Tibial artery (tissue), 4 donors: ENCODE results near the gene TBC1D4.

ENCODE experiments used
- DNase-seq, 2 donors: peaks; one replicate each; pipeline ENCODE4 v3.0.0-alpha.2; 2019
- H3K27ac ChIP-seq, 2 donors: fragments of 200-600 bp; sonication (generic) in 1 of 2; 1 replicate in 1 of 2; 2 replicates in 1 of 2; pipeline ENCODE4 v1.5.1; 2018 to 2019; ENCODE audit warnings: mild to moderate bottlenecking in 1 of 2
- H3K27me3 ChIP-seq, 2 donors: fragments of 200-600 bp; sonication (generic) in 1 of 2; one replicate each; pipeline versions ENCODE4 v1.5.1 to v1.6.0; 2016 to 2019
- H3K36me3 ChIP-seq, 3 donors: fragments of 200-600 bp; sonication (generic) in 2 of 3; one replicate each; pipeline ENCODE4 v1.5.1; 2016 to 2019; ENCODE audit warnings: mild to moderate bottlenecking in 2 of 3
- H3K4me1 ChIP-seq, 4 donors: fragments of 200-600 bp; sonication (generic) in 2 of 4; 1 replicate in 3 of 4; 2 replicates in 1 of 4; pipeline ENCODE4 v1.5.1; 2016 to 2019
- H3K4me3 ChIP-seq, 2 donors: fragments of 200-600 bp; sonication (generic) in 1 of 2; 1 replicate in 1 of 2; 2 replicates in 1 of 2; pipeline ENCODE4 v1.5.1; 2018 to 2019; ENCODE audit warnings: mild to moderate bottlenecking in 2 of 2
- H3K9me3 ChIP-seq, 3 donors: fragments of 200-600 bp; sonication (generic) in 1 of 3; one replicate each; pipeline ENCODE4 v1.5.1; 2016 to 2019
- CTCF ChIP-seq, 2 experiments: fragments of 200-600 bp in 1 of 2; fragments of 450-650 bp in 1 of 2; IDR thresholded peaks; one replicate each; pipeline ENCODE4 v1.5.1; 2017 to 2019; ENCODE audit warnings: antibody characterized with exemption in 2 of 2, mild to moderate bottlenecking in 1 of 2, moderate library complexity in 1 of 2
- intact Hi-C: fragments of 100-400 bp; cut with DNase I; formaldehyde crosslinking; loops from one replicate; pipeline ENCODE4 v1.15.0; 2023; ENCODE audit warnings: low total_unique reads

The TBC1D4 gene

GRCh38 chr13:75410207-75410606 lies 71.8 kb downstream of the TBC1D4 start:
- DNase-seq: no peak
- Histone ChIP-seq H3K4me1 (peaks cover 0 to under 1% (median 0%) of the 10 kb centered on the region in 4 donors), H3K27ac (no peak overlapping the region), H3K4me3 (no peak overlapping the region), H3K36me3 (no peaks in the 10 kb centered on the region), H3K27me3 (no peaks in the 10 kb centered on the region), H3K9me3 (no peaks in the 10 kb centered on the region)
- intact Hi-C loops: no loop called here
- no peak for TF ChIP-seq CTCF (IDR thresholded peaks at IDR 0.05)

- intact Hi-C loops: no loop called here
- Histone ChIP-seq H3K9me3 (no peaks in the 10 kb centered on the region), H3K27me3 (no peaks in the 10 kb centered on the region), H3K4me1 (no peaks in the 10 kb centered on the region), H3K4me3 (no peak overlapping the region), H3K27ac (no peak overlapping the region), H3K36me3 (no peaks in the 10 kb centered on the region)
- TF ChIP-seq CTCF (IDR thresholded peaks at IDR 0.05): no peak
- no peak for DNase-seq
Measured at GRCh38 chr13:75407998-75408397, 74.0 kb downstream of the TBC1D4 start.

GRCh38 chr13:75407473-75407872 lies 74.5 kb downstream of the TBC1D4 start:
- no peaks in the 10 kb centered on the region for H3K27me3 ChIP-seq
- no peaks in the 10 kb centered on the region for H3K36me3 ChIP-seq
- peaks cover 0 to 2% (median 0%) of the 10 kb centered on the region in 4 donors for H3K4me1 ChIP-seq
- no peak for DNase-seq
- H3K9me3 ChIP-seq: no peaks in the 10 kb centered on the region
- H3K27ac ChIP-seq: no peak overlapping the region
- H3K4me3 ChIP-seq: no peak overlapping the region
- no peak for TF ChIP-seq CTCF (IDR thresholded peaks at IDR 0.05)
- intact Hi-C loops: no loop called here

- H3K4me1 ChIP-seq: peaks cover 0 to 2% (median 0%) of the 10 kb centered on the region in 4 donors
- no peak for TF ChIP-seq CTCF (IDR thresholded peaks at IDR 0.05)
- intact Hi-C loops: no loop called here
- H3K27me3 ChIP-seq: no peaks in the 10 kb centered on the region
- no peak for DNase-seq
- no peak overlapping the region for H3K4me3 ChIP-seq
- H3K9me3 ChIP-seq: no peaks in the 10 kb centered on the region
- no peaks in the 10 kb centered on the region for H3K36me3 ChIP-seq
- H3K27ac ChIP-seq: no peak overlapping the region
Measured at GRCh38 chr13:75405976-75406703, 75.8 kb downstream of the TBC1D4 start.

- no peaks in the 10 kb centered on the region for H3K9me3 ChIP-seq
- H3K4me1 ChIP-seq: peaks cover 0 to 2% (median 0%) of the 10 kb centered on the region in 4 donors
- intact Hi-C loops: no loop called here
- no peak overlapping the region for H3K4me3 ChIP-seq
- DNase-seq: no peak
- TF ChIP-seq CTCF (IDR thresholded peaks at IDR 0.05): no peak
- H3K36me3 ChIP-seq: no peaks in the 10 kb centered on the region
- H3K27ac ChIP-seq: no peak overlapping the region
- no peaks in the 10 kb centered on the region for H3K27me3 ChIP-seq
Measured at GRCh38 chr13:75404726-75405125, 77.2 kb downstream of the TBC1D4 start.
